ENCODE measurements around the gene HPGDS.

- TF ChIP-seq POLR2A (IDR thresholded peaks at IDR 0.05; ENCODE audit: low read depth): no peak
- no peak for TF ChIP-seq CTCF (IDR thresholded peaks at IDR 0.05)
Measured at GRCh38 chr4:94333866-94334265, 8.8 kb downstream of the HPGDS start.
